ENCODE data around the gene NCOR2. TPM values are rescaled to one million over a fixed set of nuclear protein-coding genes. Genes with fewer than 3 reads are reported as not detected.
A peak's percentile ranks its signal among the peaks of the same experiment; 100 is the strongest.

The NCOR2 gene
- total RNA-seq, 2 donors from 2014 or later, result 228 to 229 TPM

DNA sequence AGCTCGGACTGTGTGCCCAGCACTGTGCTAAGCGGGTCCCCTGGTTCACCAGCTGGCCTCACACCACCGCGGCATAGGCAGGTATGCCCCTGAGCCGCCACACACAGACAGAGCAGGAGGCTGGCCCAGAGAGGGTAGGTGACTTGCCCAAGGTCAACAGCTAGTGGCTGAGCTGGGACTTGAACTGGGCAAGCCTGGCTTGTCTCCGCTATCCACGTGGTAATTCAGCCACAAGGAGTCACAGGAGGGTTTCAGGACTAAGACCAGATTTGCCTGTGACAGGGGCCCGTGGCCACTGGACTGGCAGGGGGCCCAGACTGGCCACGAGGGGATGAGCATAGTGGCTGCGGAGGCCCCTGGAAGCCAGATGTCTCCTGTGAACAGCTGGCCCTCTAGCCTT lies 47.7 kb downstream of the NCOR2 start:
- H3K9me3 ChIP-seq, result no peaks in the 10 kb centered on the region

DNA sequence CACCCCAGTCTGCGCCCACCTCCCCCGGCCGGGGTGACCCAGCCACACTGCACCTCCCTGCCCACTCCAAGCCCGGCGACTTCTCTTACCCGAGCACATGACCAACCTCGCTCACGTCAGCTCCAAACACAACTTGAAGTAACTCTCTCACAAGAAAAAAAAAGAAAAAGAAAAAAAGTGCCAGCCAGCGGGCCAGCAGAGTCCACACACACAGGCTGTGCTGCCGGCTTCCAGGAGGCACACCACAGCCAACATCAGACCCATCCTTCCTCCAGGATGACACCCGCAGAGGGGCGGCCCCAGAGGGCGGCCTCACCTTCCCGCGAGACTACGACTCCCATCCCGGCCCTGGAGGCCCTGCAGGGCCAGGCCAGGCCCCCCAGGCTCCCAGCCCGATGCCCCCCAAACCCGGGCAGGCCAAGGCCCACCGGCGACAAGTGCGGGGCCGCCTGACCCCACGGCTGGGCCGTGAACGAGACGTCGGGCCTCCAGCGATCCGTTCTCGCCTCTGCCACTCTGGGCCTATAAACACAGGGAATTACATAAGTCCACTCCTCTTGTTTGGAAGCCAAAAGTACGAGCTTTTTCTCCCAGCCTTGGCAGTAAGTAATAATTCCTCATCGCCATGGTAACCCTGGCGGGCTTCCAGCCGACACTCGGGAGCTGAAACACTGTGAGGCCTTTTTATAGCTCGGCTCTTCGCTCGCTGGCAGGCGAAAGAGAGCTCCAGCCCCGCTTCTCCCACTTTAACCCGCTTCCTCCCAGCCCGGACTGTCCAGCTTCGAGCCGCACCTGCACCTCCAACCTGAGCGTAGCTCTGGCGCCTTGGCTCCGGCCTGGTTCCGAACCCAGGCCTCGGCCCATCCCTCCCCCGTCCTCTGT lies 49.1 kb downstream of the NCOR2 start:
- Histone ChIP-seq H3K36me3 (no peaks in the 10 kb centered on the region), H3K4me3 (peak overlapping the region; percentile 71), H3K27ac (peak overlapping the region; percentile 97), H3K27me3 (replicated peaks; ENCODE audit: insufficient read depth) (no peaks in the 10 kb centered on the region), H3K9me3 (no peaks in the 10 kb centered on the region), H3K4me1 (ENCODE audit: control insufficient read depth in 1 of 2, low read depth in 2 of 2) (peaks cover 47 to 87% of the 10 kb centered on the region in 2 donors)
- TF ChIP-seq, protein P1, sequence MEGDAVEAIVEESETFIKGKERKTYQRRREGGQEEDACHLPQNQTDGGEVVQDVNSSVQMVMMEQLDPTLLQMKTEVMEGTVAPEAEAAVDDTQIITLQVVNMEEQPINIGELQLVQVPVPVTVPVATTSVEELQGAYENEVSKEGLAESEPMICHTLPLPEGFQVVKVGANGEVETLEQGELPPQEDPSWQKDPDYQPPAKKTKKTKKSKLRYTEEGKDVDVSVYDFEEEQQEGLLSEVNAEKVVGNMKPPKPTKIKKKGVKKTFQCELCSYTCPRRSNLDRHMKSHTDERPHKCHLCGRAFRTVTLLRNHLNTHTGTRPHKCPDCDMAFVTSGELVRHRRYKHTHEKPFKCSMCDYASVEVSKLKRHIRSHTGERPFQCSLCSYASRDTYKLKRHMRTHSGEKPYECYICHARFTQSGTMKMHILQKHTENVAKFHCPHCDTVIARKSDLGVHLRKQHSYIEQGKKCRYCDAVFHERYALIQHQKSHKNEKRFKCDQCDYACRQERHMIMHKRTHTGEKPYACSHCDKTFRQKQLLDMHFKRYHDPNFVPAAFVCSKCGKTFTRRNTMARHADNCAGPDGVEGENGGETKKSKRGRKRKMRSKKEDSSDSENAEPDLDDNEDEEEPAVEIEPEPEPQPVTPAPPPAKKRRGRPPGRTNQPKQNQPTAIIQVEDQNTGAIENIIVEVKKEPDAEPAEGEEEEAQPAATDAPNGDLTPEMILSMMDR (IDR thresholded peaks at IDR 0.05), result no peak
- DNase-seq (ENCODE audit: low spot score) (peak; percentile 97), ATAC-seq (ENCODE audit: insufficient number of reproducible peaks, low FRiP score, low read depth) (peak; percentile 70)

More for the DNA sequence above, 47.7 kb downstream of the NCOR2 start:
- TF ChIP-seq, protein P1 (IDR thresholded peaks at IDR 0.05), result no peak
- DNase-seq (ENCODE audit: low spot score) (no peak), ATAC-seq (ENCODE audit: insufficient number of reproducible peaks, low FRiP score, low read depth) (no peak)
- Histone ChIP-seq H3K36me3 (no peaks in the 10 kb centered on the region), H3K27ac (peak overlapping the region; percentile 97), H3K4me1 (ENCODE audit: control insufficient read depth in 1 of 2, low read depth in 2 of 2) (peaks cover 46 to 94% of the 10 kb centered on the region in 2 donors), H3K4me3 (peak overlapping the region; percentile 44), H3K27me3 (replicated peaks; ENCODE audit: insufficient read depth) (no peaks in the 10 kb centered on the region)

Measured in thoracic aorta (tissue), 2 donors.